ENCODE results near the gene LIF. TPM values are rescaled to one million over a fixed set of nuclear protein-coding genes. Genes with fewer than 3 reads are reported as not detected.
A peak's percentile ranks its signal among the peaks of the same experiment; 100 is the strongest.

Gene LIF
- total and polyA plus RNA-seq, 2 donors (not counting 3 experiments of a cell fraction or from before 2014, with no cell fraction given) = 0.12 to 0.27 TPM

DNA sequence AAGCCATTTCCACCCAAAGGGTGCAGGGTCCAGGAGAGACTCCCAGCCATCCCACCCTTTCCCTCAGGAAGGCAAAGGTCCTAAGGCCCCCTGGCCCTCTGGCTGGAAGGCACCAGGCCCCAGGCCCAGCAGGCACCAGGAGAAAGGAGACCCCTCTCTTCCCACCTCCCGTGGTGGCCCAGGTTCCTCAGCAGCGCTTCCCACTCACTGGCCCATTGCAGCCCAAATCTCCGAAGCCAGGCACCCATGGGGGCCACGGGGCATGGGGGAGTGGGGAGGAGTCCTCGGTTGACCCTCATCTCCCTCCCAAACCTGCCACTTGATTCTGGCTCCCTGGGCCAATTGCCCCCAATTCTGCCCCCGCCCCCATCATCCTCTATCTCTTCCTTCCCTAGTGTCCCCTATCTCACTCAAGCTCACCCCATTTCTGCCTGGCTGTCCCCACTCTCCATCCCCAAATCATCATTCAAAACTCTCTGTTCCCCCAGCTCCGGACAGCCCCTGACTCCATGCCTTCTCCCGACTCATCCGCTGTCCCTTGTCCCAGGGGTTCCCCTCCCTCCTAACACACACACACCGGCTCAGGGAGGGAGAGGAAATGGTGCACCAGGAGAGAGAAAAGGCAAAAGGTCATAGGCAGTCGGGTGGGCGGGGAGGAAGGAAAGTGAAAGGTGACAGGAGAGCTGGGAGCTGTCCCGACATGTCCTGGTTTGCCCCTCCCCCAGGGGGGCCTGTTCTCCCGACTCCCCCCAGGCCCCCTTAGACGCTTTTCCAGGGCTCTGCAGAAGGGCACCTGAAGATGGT, 1.2 kb downstream of the LIF start:
- TF ChIP-seq POLR2AphosphoS5 (IDR thresholded peaks at IDR 0.05; ENCODE audit: insufficient read depth, low read depth, low read length) (no peak), JUN (IDR thresholded peaks at IDR 0.05; ENCODE audit: borderline replicate concordance, insufficient read depth, insufficient read length, low read depth) (no peak), GATA2 (IDR thresholded peaks at IDR 0.05; ENCODE audit: insufficient read depth, insufficient read length, low read depth, low read length) (no peak), FOS (IDR thresholded peaks at IDR 0.05; ENCODE audit: borderline replicate concordance, insufficient read depth, low read length) (no peak), MYC (IDR thresholded peaks at IDR 0.05; ENCODE audit: low read depth, low read length) (no peak), POLR2A (IDR thresholded peaks at IDR 0.05; ENCODE audit: low read depth, low read length) (no peak), EZH2 (IDR thresholded peaks at IDR 0.05; ENCODE audit: borderline replicate concordance, low read depth, low read length, severe bottlenecking) (no peak)
- TF ChIP-seq, protein P1, sequence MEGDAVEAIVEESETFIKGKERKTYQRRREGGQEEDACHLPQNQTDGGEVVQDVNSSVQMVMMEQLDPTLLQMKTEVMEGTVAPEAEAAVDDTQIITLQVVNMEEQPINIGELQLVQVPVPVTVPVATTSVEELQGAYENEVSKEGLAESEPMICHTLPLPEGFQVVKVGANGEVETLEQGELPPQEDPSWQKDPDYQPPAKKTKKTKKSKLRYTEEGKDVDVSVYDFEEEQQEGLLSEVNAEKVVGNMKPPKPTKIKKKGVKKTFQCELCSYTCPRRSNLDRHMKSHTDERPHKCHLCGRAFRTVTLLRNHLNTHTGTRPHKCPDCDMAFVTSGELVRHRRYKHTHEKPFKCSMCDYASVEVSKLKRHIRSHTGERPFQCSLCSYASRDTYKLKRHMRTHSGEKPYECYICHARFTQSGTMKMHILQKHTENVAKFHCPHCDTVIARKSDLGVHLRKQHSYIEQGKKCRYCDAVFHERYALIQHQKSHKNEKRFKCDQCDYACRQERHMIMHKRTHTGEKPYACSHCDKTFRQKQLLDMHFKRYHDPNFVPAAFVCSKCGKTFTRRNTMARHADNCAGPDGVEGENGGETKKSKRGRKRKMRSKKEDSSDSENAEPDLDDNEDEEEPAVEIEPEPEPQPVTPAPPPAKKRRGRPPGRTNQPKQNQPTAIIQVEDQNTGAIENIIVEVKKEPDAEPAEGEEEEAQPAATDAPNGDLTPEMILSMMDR (IDR thresholded peaks at IDR 0.05; ENCODE audit: extremely low read depth in 1 of 2, insufficient read depth in 1 of 2, low read depth in 1 of 2, low read length in 2 of 2) = no peak
- TF ChIP-seq, protein P2, sequence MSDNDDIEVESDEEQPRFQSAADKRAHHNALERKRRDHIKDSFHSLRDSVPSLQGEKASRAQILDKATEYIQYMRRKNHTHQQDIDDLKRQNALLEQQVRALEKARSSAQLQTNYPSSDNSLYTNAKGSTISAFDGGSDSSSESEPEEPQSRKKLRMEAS (IDR thresholded peaks at IDR 0.05; ENCODE audit: insufficient read depth, insufficient read length) = no peak
- H3K4me3 ChIP-seq (replicated peaks in 1 of 3; ENCODE audit: insufficient read depth in 1 of 3, low read depth in 1 of 3, low read length in 3 of 3) = peak overlapping the region in 1 of 3 experiments; percentile 12
- no peaks in the 10 kb centered on the region for H3K79me2 ChIP-seq (ENCODE audit: control insufficient read depth, insufficient read depth, low read length)
- ChIA-PET CTCF (interaction anchor here (0.5 to 1.5 kb wide), 3 partner anchors 10 to 95 kb away, joined by 3 read pairs; no protein-coding TSS in a partner anchor), POLR2A (no interaction called here)
- intact Hi-C loops (cut with micrococcal nuclease) = no loop called here
- no peaks in the 10 kb centered on the region for H3K36me3 ChIP-seq (ENCODE audit: control insufficient read depth in 2 of 2, extremely low read depth in 1 of 2, insufficient read depth in 2 of 2, low read length in 2 of 2)
- no peak overlapping the region for H3K9ac ChIP-seq (replicated peaks; ENCODE audit: extremely low read depth, insufficient read depth, low read length)
- DNase-seq (ENCODE audit: low read depth, low spot score) = no peak
- no TSS peak for BruUV-seq (replicated peaks)
- H3K4me2 ChIP-seq (ENCODE audit: insufficient read depth, low read length) = peak overlapping the region; percentile 81
- no peak overlapping the region for H2AFZ ChIP-seq (ENCODE audit: low read depth, low read length)
- no peak overlapping the region for H3K27ac ChIP-seq (ENCODE audit: insufficient read depth, low read depth, low read length)
- no peaks in the 10 kb centered on the region for H3K9me3 ChIP-seq (replicated peaks; ENCODE audit: control insufficient read depth, insufficient read depth, low read length)
- no peaks in the 10 kb centered on the region for H4K20me1 ChIP-seq (replicated peaks; ENCODE audit: control insufficient read depth, extremely low read depth, insufficient read depth, low read length)
- no peak for FAIRE-seq
- H3K27me3 ChIP-seq (ENCODE audit: control insufficient read depth in 2 of 2, insufficient read depth in 2 of 2, low read length in 2 of 2) = peaks cover 22 to 25% of the 10 kb centered on the region in 2 experiments
- dilution Hi-C loops (cut with MboI; ENCODE audit: extremely low pct_ligation_motif_present, low sequenced_read_pairs) = no loop called here
- H3K4me1 ChIP-seq (ENCODE audit: control insufficient read depth, extremely low read depth, insufficient read depth, low read length) = peaks cover 11% of the 10 kb centered on the region
- H3K9me1 ChIP-seq (replicated peaks; ENCODE audit: control insufficient read depth, extremely low read depth, insufficient read depth, low read length) = no peaks in the 10 kb centered on the region
